Heart right ventricle (tissue), 16 donors: ENCODE data around the gene ZNF486. TPM values are rescaled to one million over a fixed set of nuclear protein-coding genes. Genes with fewer than 3 reads are reported as not detected.
"Not testable (repeated sequence)": the region's sequence is repeated elsewhere in the genome, so short reads cannot be mapped to it uniquely, and the experiment has no call there.

Experiments used
- ATAC-seq, 8 donors: fragments of 200-7000 bp; cut with Tn5 transposase; one replicate each; pipeline ENCODE4 v1.9.1; 2020; ENCODE audit warnings: mild to moderate bottlenecking in 8 of 8, moderate library complexity in 8 of 8, moderate number of reproducible peaks in 1 of 8
- DNase-seq, 2 donors: peaks; one replicate each; pipeline ENCODE4 v3.0.0-alpha.2; 2020
- H3K27ac ChIP-seq, 10 donors: fragments of 200-600 bp; sonication (generic) in 2 of 10; one replicate each; pipeline versions ENCODE4 v1.5.0 to v1.8.0; 2020 to 2022; ENCODE audit warnings: mild to moderate bottlenecking in 3 of 10
- H3K27me3 ChIP-seq, 7 donors: fragments of 200-600 bp; one replicate each; pipeline ENCODE4 v1.8.0; 2021 to 2022; ENCODE audit warnings: mild to moderate bottlenecking in 2 of 7
- H3K36me3 ChIP-seq, 9 donors: fragments of 200-600 bp; sonication (generic) in 1 of 9; one replicate each; pipeline versions ENCODE4 v1.5.0 to v1.8.0; 2020 to 2022; ENCODE audit warnings: mild to moderate bottlenecking in 2 of 9
- H3K4me1 ChIP-seq, 9 donors: fragments of 200-600 bp; sonication (generic) in 1 of 9; one replicate each; pipeline versions ENCODE4 v1.5.0 to v1.8.0; 2020 to 2022; ENCODE audit warnings: mild to moderate bottlenecking in 4 of 9
- H3K4me3 ChIP-seq, 10 donors: fragments of 200-600 bp; sonication (generic) in 2 of 10; one replicate each; pipeline versions ENCODE4 v1.5.0 to v1.8.0; 2020 to 2022; ENCODE audit warnings: mild to moderate bottlenecking in 7 of 10, moderate library complexity in 2 of 10
- H3K9me3 ChIP-seq, 11 donors: fragments of 200-600 bp in 10 of 11; sonication (generic) in 2 of 11; one replicate each; pipeline versions ENCODE4 v1.5.0 to v1.8.0; 2013 to 2022; ENCODE audit warnings: mild to moderate bottlenecking in 2 of 11, control low read depth in 1 of 11, moderate library complexity in 1 of 11
- WGBS, 2 donors: extraction: QIAGEN DNeasy Blood & Tissue Kit; methylation state at CpG; one replicate each; pipeline ENCODE4 v1.1.7; 2013; ENCODE audit warnings: inconsistent platforms in 1 of 2; 5-methylcytosine and 5-hydroxymethylcytosine counted together
- intact Hi-C, 10 donors: fragments of 100-400 bp; cut with DNase I; formaldehyde crosslinking; loops; one replicate each; pipeline versions ENCODE4 v1.11.1 to v1.14.2; 2022
- polyA plus RNA-seq, 2 donors: library from polyadenylated mRNA; stranded (reverse); fragments of 200-250 nt; gene quantifications; one replicate each; pipeline ENCODE4 v1.2.3, GENCODE V29; 2013
- total RNA-seq, 10 donors: library from RNA; stranded (reverse); fragmentation: NEBNext Ultra II Directional in 3 of 10; extraction: Animal tissue kit (Norgen Biotek cat#: 25700) in 3 of 10; gene quantifications; one replicate each; pipeline versions ENCODE4 v1.2.1 to v1.2.4, GENCODE V29; 2021 to 2023
- TF ChIP-seq, protein P1 (sequence below), 9 donors: fragments of 200-600 bp; sonication (generic) in 2 of 9; IDR thresholded peaks; one replicate each; pipeline versions ENCODE4 v1.5.0 to v1.8.0; 2021 to 2022; ENCODE audit warnings: antibody characterized with exemption in 9 of 9, mild to moderate bottlenecking in 5 of 9, moderate library complexity in 1 of 9
- donor health status: Arrhythmogenic right ventricular cardiomyopathy.
- donor health status: ischemic (EF 13 %, LVEDD 7.1; RV severe dilation, severe dysfunction).
- donor health status: healthy with polysubstance abuse.
- donor health status: DM: no; HTN: yes; CAD: no.
- donor health status: DM: no; HTN: no; CAD: no.
- donor health status: ischemic (EF 25% LVEDD 6.9; RV normal size, moderate dysfunction).
- donor health status: ischemic (EF 25% LVEDD 5.7; RV mildly dilated, moderate dysfunction).
- donor health status: healthy.
- donor health status: DM: yes; HTN: yes; CAD: no.
- donor health status: Ischemic cardiomyopathy.
- donor health status: ischemic (EF 35%, LVEDD 5.7; RV mildly dilated, moderate dysfunction).
- donor health status: nonischemic (EF 11% LVEDD 7.7; RV severe dilation, severe dysfunction).
- donor health status: DM: yes; HTN: yes; CAD: no.
- donor health status: PGD.
- donor health status: ischemic (EF 29% LVEDD 5.4; RV normal size, mild dysfunction).
- donor health status: nonischemic (EF 23%, LVEDD 6.1; RV moderate dilation, normal function).

The ZNF486 gene
- total and polyA plus RNA-seq, 12 donors: 1.0 to 2.6 (median 2.2) TPM

DNA sequence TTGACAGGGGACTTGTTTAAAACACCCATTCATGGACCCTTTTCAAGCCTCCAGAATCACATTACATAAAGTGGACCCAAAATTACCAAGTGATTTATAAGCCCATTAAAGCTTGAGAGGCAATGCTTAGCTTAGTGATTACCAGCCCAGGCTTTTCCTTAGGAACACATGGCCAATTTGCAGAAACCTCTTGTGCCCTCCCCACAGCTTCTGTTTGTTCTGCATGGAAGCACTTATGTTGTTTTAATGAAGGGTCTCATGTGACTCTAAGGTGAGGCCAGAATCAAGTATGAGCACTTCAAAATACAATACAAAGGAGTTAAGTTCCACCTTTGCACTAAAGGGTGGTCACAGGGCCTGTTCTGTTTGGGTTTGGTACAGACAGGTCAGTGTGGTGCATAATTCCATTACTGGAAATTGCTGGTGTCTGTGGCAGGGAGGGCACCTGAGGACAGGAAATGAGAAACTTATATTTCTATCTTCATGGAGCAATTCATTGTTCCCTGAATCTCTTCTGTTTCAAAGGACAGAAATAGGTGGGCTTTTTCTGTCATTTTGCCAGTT is 15.3 kb downstream of the ZNF486 start:
- Histone ChIP-seq H3K27me3 (no peaks in the 10 kb centered on the region), H3K27ac (no peak overlapping the region), H3K4me1 (peaks cover 0 to 5% (median 0%) of the 10 kb centered on the region in 9 donors), H3K4me3 (no peak overlapping the region), H3K36me3 (peaks cover 0 to 39% (median 0%) of the 10 kb centered on the region in 9 donors), H3K9me3 (peaks cover 0 to 24% (median 0%) of the 10 kb centered on the region in 11 donors)
- DNase-seq: no peak
- TF ChIP-seq, protein P1, sequence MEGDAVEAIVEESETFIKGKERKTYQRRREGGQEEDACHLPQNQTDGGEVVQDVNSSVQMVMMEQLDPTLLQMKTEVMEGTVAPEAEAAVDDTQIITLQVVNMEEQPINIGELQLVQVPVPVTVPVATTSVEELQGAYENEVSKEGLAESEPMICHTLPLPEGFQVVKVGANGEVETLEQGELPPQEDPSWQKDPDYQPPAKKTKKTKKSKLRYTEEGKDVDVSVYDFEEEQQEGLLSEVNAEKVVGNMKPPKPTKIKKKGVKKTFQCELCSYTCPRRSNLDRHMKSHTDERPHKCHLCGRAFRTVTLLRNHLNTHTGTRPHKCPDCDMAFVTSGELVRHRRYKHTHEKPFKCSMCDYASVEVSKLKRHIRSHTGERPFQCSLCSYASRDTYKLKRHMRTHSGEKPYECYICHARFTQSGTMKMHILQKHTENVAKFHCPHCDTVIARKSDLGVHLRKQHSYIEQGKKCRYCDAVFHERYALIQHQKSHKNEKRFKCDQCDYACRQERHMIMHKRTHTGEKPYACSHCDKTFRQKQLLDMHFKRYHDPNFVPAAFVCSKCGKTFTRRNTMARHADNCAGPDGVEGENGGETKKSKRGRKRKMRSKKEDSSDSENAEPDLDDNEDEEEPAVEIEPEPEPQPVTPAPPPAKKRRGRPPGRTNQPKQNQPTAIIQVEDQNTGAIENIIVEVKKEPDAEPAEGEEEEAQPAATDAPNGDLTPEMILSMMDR (IDR thresholded peaks at IDR 0.05): no peak
- intact Hi-C loops: no loop called here
- ATAC-seq: no peak

DNA sequence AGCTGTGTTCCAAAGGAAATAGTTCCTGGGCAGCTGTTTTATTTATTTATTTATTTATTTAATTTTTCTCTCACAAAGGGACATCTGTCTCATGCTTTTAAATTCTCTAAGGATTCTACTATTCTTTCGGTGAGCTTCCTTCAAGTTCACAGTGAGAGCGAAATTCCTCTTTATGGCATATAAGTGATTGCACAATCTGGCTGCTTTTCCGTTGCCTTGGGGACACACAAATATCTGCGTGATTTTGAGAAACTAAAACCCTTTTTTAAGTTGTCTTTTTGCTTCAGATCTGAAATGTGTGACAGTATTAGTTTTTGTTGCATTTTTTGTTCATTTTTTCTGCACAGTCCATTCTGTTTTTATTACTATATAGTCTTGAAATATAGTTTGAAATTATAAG is 19.2 kb downstream of the ZNF486 start:
- 75 to 76% methylated on average over 4 of the region's 4 CpGs for WGBS, 2 donors
- no peak overlapping the region for H3K27ac ChIP-seq
- intact Hi-C loops: no loop called here
- DNase-seq: no peak
- H3K9me3 ChIP-seq: peaks cover 0 to 35% (median 0%) of the 10 kb centered on the region in 11 donors
- H3K27me3 ChIP-seq: no peaks in the 10 kb centered on the region
- H3K4me1 ChIP-seq: peaks cover 0 to 5% (median 0%) of the 10 kb centered on the region in 9 donors
- ATAC-seq: no peak
- peaks cover 0 to 69% (median 24%) of the 10 kb centered on the region in 9 donors for H3K36me3 ChIP-seq
- H3K4me3 ChIP-seq: no peak overlapping the region
- TF ChIP-seq, protein P1 (IDR thresholded peaks at IDR 0.05): no peak

DNA sequence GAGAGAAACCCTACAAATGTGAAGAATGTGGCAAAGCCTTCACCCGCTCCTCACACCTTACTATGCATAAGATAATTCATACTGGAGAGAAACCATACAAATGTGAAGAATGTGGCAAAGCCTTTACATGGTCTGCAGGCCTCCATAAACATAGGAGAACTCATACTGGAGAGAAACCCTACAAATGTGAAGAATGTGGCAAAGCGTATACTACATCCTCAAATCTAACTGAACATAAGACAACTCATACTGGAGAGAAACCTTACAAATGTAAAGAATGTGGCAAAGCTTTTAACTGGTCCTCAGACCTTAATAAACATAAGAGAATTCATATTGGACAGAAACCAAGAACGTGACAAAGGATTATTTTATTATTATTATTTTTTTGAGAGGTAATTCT is 30.7 kb downstream of the ZNF486 start:
- intact Hi-C loops: no loop called here
- no peak for ATAC-seq
- Histone ChIP-seq H3K4me3 (no peak overlapping the region), H3K27me3 (no peaks in the 10 kb centered on the region), H3K36me3 (peaks cover 0 to 68% (median 32%) of the 10 kb centered on the region in 9 donors), H3K4me1 (no peaks in the 10 kb centered on the region), H3K27ac (no peak overlapping the region), H3K9me3 (peaks cover 0 to 100% (median 39%) of the 10 kb centered on the region in 11 donors)
- DNase-seq: no peak
- TF ChIP-seq, protein P1 (IDR thresholded peaks at IDR 0.05): no peak
- 98 to 100% methylated on average over 3 of the region's 3 CpGs for WGBS, 2 donors

DNA sequence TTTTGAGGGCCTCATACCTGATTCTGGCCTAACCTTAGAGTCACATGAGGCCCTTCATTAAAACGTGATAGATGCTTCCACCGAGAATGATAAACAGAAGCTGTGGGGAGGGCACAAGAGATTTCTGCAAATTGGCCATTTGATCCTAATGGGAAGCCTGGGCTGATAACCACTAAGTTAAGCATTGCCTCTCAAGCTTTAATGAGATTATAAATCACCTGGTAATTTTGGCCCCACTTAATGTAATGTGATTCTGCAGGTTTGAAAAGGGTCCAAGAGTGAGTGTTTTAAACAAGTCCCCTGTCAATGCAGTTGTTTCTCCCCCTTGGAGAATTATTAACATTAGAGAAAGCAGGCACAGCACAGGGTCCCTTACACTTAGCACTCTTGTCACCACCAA is 42.0 kb downstream of the ZNF486 start:
- no peaks in the 10 kb centered on the region for H3K27me3 ChIP-seq
- TF ChIP-seq, protein P1 (IDR thresholded peaks at IDR 0.05): no peak
- no peak for ATAC-seq
- H3K4me3 ChIP-seq: no peak overlapping the region
- DNase-seq: no peak
- no peaks in the 10 kb centered on the region for H3K4me1 ChIP-seq
- H3K9me3 ChIP-seq: peaks cover 0 to 26% (median 0%) of the 10 kb centered on the region in 11 donors
- intact Hi-C loops: no loop called here
- 56 to 75% methylated on average over 2 of the region's 2 CpGs for WGBS, 2 donors
- H3K36me3 ChIP-seq: no peaks in the 10 kb centered on the region
- H3K27ac ChIP-seq: no peak overlapping the region

DNA sequence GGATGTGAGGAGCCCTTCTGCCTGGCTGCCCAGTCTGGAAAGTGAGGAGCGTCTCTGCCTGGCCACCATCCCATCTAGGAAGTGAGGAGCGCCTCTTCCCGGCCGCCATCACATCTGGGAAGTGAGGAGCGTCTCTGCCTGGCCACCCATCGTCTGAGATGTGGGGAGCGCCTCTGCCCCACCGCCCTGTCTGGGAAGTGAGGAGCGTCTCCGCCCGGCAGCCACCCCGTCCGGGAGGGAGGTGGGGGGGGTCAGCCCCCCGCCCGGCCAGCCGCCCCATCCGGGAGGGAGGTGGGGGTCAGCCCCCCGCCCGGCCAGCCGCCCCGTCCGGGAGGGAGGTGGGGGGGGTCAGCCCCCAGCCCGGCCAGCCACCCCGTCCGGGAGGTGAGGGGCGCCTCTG is 47.4 kb downstream of the ZNF486 start:
- H3K27ac ChIP-seq, intact Hi-C loops, H3K4me3 ChIP-seq, H3K36me3 ChIP-seq, H3K4me1 ChIP-seq, DNase-seq, ATAC-seq, H3K27me3 ChIP-seq: not testable (repeated sequence)
- peaks cover 0 to 15% (median 0%) of the 10 kb centered on the region in 11 donors for H3K9me3 ChIP-seq
- WGBS, 2 donors: 87 to 94% methylated on average over 18 to 26 of the region's 26 CpGs

DNA sequence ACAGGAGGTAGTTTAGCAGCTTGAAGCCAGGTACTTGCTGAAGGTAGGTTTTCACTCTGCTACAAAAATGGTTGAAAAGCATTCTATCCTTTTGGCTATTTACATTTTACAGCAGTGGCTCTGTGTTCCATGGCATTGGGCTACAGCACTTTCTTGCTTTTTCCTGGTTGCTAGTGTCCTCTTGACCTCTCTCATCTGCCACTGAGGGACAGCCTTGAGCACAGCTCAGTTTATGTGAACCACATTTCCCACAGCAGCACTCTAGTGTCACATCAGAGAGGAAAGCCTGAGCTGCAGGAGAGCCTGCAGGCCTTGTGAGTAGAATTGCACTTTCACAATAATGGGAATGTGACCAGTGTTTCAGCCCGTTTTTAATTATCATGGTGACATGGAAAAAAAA is 54.6 kb downstream of the ZNF486 start:
- DNase-seq, ATAC-seq, H3K36me3 ChIP-seq, H3K27me3 ChIP-seq, H3K4me1 ChIP-seq, intact Hi-C loops, H3K27ac ChIP-seq, H3K4me3 ChIP-seq: not testable (repeated sequence)
- H3K9me3 ChIP-seq: peaks cover 0 to 37% (median 0%) of the 10 kb centered on the region in 11 donors
- 62 to 79% methylated on average over 1 of the region's 1 CpG for WGBS, 2 donors
